A549 (cell line): ENCODE results near the gene QKI. TPM values are rescaled to one million over a fixed set of nuclear protein-coding genes. Genes with fewer than 3 reads are reported as not detected.
A peak's percentile ranks its signal among the peaks of the same experiment; 100 is the strongest.
"Not testable (repeated sequence)": the region's sequence is repeated elsewhere in the genome, so short reads cannot be mapped to it uniquely, and the experiment has no call there.

Experiments
- ATAC-seq, 2 experiments: fragments of 200-7000 bp in 1 of 2; fragments of >200 bp in 1 of 2; cut with Nextera tagmentation in 1 of 2; cut with Tn5 transposase in 1 of 2; 3 replicates each; pipeline versions ENCODE4 v1.8.0 to v1.9.1; 2018 to 2020; ENCODE audit warnings: mild to moderate bottlenecking in 1 of 2, moderate library complexity in 1 of 2
- CTCF ChIA-PET: fragments of 300-600 bp; sonication (Branson Sonifier 250); formaldehyde crosslinking; extraction: SDS; loops from one replicate; lab custom pipeline; 2021; ENCODE audit warnings: antibody characterized with exemption, inconsistent platforms; lab: Yijun Ruan, JAX
- POLR2A ChIA-PET: fragments of 350-600 bp; formaldehyde crosslinking; extraction: SDS; loops from one replicate; lab custom pipeline; 2021; ENCODE audit warnings: antibody characterized with exemption, inconsistent platforms; lab: Yijun Ruan, JAX
- DNase-seq, 2 experiments: peaks; one replicate each; pipeline versions ENCODE4 v3.0.0 to v3.0.0-alpha.2; 2011 to 2016; ENCODE audit warnings: low read depth in 1 of 2, low spot score in 1 of 2
- FAIRE-seq: peaks from 2 replicates; lab custom pipeline; 2011; peaks lifted over from hg19 to GRCh38; lab: Jason Lieb, UNC
- H3K27ac ChIP-seq, 2 experiments: fragments of >200 bp; sonication (Bioruptor Twin); formaldehyde crosslinking; 3 replicates each; pipeline ENCODE4 v1.5.1; 2016 to 2017
- H3K4me1 ChIP-seq: fragments of >200 bp; sonication (Bioruptor Twin); formaldehyde crosslinking; 3 replicates; pipeline ENCODE4 v1.6.1; 2016
- H3K4me2 ChIP-seq: fragments of >200 bp; sonication (Bioruptor Twin); formaldehyde crosslinking; 3 replicates; pipeline ENCODE4 v1.6.1; 2016
- H3K4me3 ChIP-seq: fragments of >200 bp; sonication (Bioruptor Twin); formaldehyde crosslinking; 3 replicates; pipeline ENCODE4 v1.5.1; 2016
- H3K9me3 ChIP-seq: fragments of >200 bp; sonication (Bioruptor Twin); formaldehyde crosslinking; 3 replicates; pipeline ENCODE4 v1.6.1; 2016
- BHLHE40 ChIP-seq: IDR thresholded peaks from 2 replicates; pipeline ENCODE4 v1.6.1; 2012; ENCODE audit warnings: low read depth, low read length, inconsistent platforms
- CBX2 ChIP-seq: fragments of 200-600 bp; sonication (generic); IDR thresholded peaks from 2 replicates; pipeline ENCODE4 v1.6.1; 2016; ENCODE audit warnings: low read depth, mild to moderate bottlenecking, borderline replicate concordance
- CEBPB ChIP-seq, 2 experiments: fragments of >200 bp in 1 of 2; sonication (Bioruptor Twin) in 1 of 2; formaldehyde crosslinking in 1 of 2; IDR thresholded peaks; 2 replicates each; pipeline ENCODE4 v1.6.1; 2012 to 2016
- CHD4 ChIP-seq: fragments of 200-600 bp; sonication (generic); IDR thresholded peaks from 2 replicates; pipeline ENCODE4 v1.6.1; 2016; ENCODE audit warnings: antibody characterized with exemption, mild to moderate bottlenecking, borderline replicate concordance
- EHF ChIP-seq: fragments of 250-450 bp; sonication (Bioruptor Pico); IDR thresholded peaks from 2 replicates; pipeline ENCODE4 v1.5.0; 2020; ENCODE audit warnings: mild to moderate bottlenecking
- FOXS1 ChIP-seq: fragments of 250-450 bp; sonication (Bioruptor Pico); IDR thresholded peaks from 2 replicates; pipeline ENCODE4 v1.5.0; 2020; ENCODE audit warnings: mild to moderate bottlenecking, moderate library complexity
- GATA3 ChIP-seq: IDR thresholded peaks from 2 replicates; pipeline ENCODE4 v1.6.1; 2012; ENCODE audit warnings: borderline replicate concordance
- HEYL ChIP-seq: fragments of 250-450 bp; sonication (Bioruptor Pico); IDR thresholded peaks from 2 replicates; pipeline ENCODE4 v1.8.0; 2021; ENCODE audit warnings: mild to moderate bottlenecking, moderate library complexity
- HOXA7 ChIP-seq: fragments of 250-450 bp; sonication (Bioruptor Pico); IDR thresholded peaks from 2 replicates; pipeline ENCODE4 v1.5.0; 2020; ENCODE audit warnings: mild to moderate bottlenecking, moderate library complexity
- HOXB13 ChIP-seq: fragments of 250-450 bp; sonication (Bioruptor Pico); IDR thresholded peaks from 2 replicates; pipeline ENCODE4 v1.5.0; 2020; ENCODE audit warnings: low read depth, mild to moderate bottlenecking, moderate library complexity
- JUN ChIP-seq, 2 experiments: fragments of >200 bp; sonication (Bioruptor Twin); formaldehyde crosslinking; IDR thresholded peaks; 2 replicates in 1 of 2; 3 replicates in 1 of 2; pipeline ENCODE4 v1.6.1; 2016 to 2017
- JUNB ChIP-seq: fragments of >200 bp; sonication (Bioruptor Twin); formaldehyde crosslinking; IDR thresholded peaks from 2 replicates; pipeline ENCODE4 v1.6.1; 2016
- KDM1A ChIP-seq: fragments of 200-600 bp; sonication (generic); IDR thresholded peaks from 2 replicates; pipeline ENCODE4 v1.6.1; 2016; ENCODE audit warnings: low read depth, mild to moderate bottlenecking
- KDM5A ChIP-seq: fragments of 200-600 bp; sonication (generic); IDR thresholded peaks from 2 replicates; pipeline ENCODE4 v1.6.1; 2016; ENCODE audit warnings: antibody characterized with exemption, mild to moderate bottlenecking
- MYC ChIP-seq: IDR thresholded peaks from 2 replicates; pipeline ENCODE4 v1.6.1; 2012; ENCODE audit warnings: mild to moderate bottlenecking, inconsistent platforms, low read length, improper control_type of control experiment, borderline replicate concordance
- NR3C1 ChIP-seq: fragments of >200 bp; sonication (Bioruptor Twin); formaldehyde crosslinking; IDR thresholded peaks from 3 replicates; pipeline ENCODE4 v1.6.1; 2017
- PHF8 ChIP-seq: fragments of 200-600 bp; sonication (generic); IDR thresholded peaks from 2 replicates; pipeline ENCODE4 v1.6.1; 2016; ENCODE audit warnings: low read depth, mild to moderate bottlenecking, antibody characterized with exemption, moderate library complexity, borderline replicate concordance
- POLR2A ChIP-seq: IDR thresholded peaks from 2 replicates; pipeline ENCODE4 v1.6.1; 2012; ENCODE audit warnings: mild to moderate bottlenecking, low read length
- RCOR1 ChIP-seq: fragments of 150-350 bp; IDR thresholded peaks from 2 replicates; pipeline ENCODE4 v1.6.1; 2014; ENCODE audit warnings: antibody characterized with exemption, low read length, low read depth
- RFX5 ChIP-seq: fragments of 450-650 bp; IDR thresholded peaks from 2 replicates; pipeline ENCODE4 v1.7.1; 2014; ENCODE audit warnings: antibody characterized with exemption, mild to moderate bottlenecking, moderate library complexity
- ZC3H11A ChIP-seq: fragments of 450-650 bp; IDR thresholded peaks from 2 replicates; pipeline ENCODE4 v1.6.1; 2014; ENCODE audit warnings: antibody characterized with exemption, mild to moderate bottlenecking
- WGBS: methylation state at CpG from one replicate; pipeline ENCODE4 v1.1.6; 2017; ENCODE audit errors: missing lambda C conversion rate; 5-methylcytosine and 5-hydroxymethylcytosine counted together
- polyA plus RNA-seq, 4 experiments: library from polyadenylated mRNA; depleted of rRNA in 3 of 4; stranded (reverse); fragments of >200 nt; fragmentation: RNase III in 1 of 4; extraction: RNeasy Plus Mini Kit Qiagen cat#74134 plus additional on column Dnase treatment in 1 of 4; gene quantifications; 2 replicates in 3 of 4; 3 replicates in 1 of 4; pipeline ENCODE4 v1.2.3, GENCODE V29; 2011 to 2017
- TF ChIP-seq, protein P1 (sequence below): fragments of >200 bp; sonication (Bioruptor Twin); formaldehyde crosslinking; IDR thresholded peaks from 3 replicates; pipeline ENCODE4 v1.5.1; 2016
- TF ChIP-seq, protein P2 (sequence below): fragments of >200 bp; sonication (Bioruptor Twin); formaldehyde crosslinking; IDR thresholded peaks from 3 replicates; pipeline ENCODE4 v1.6.1; 2016
- TF ChIP-seq, protein P3 (sequence below): IDR thresholded peaks from 2 replicates; pipeline ENCODE4 v1.6.1; 2012; ENCODE audit warnings: low read depth, borderline replicate concordance
- TF ChIP-seq, protein P4 (sequence below): fragments of 150-350 bp; IDR thresholded peaks from 2 replicates; pipeline ENCODE4 v1.6.1; 2014; ENCODE audit warnings: low read depth, mild to moderate bottlenecking, low read length

The QKI gene
- polyA plus RNA-seq, 2 of the 4 experiments (the other 2 are of a cell fraction), result 71.9 to 98.2 TPM

DNA sequence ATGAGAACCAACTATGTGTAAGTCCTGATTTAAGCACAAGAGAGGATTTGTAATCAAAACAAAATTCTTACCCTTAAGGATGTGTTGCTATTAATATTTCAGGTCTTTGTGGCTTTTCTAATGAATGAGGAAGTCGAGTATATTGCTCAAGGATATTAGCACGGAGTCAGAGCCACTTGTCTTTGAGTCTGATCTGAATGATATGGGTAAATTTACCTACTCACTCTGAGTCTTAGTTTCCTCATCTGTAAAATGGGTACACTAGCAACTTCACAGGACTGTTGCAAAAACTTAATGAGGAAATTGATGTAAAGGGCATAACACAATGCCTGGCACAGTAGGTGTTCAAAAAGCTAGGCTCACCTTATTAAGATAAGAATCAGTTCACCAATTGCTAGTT is 30.0 kb upstream of the QKI start (continued):
- TF ChIP-seq, protein P1, sequence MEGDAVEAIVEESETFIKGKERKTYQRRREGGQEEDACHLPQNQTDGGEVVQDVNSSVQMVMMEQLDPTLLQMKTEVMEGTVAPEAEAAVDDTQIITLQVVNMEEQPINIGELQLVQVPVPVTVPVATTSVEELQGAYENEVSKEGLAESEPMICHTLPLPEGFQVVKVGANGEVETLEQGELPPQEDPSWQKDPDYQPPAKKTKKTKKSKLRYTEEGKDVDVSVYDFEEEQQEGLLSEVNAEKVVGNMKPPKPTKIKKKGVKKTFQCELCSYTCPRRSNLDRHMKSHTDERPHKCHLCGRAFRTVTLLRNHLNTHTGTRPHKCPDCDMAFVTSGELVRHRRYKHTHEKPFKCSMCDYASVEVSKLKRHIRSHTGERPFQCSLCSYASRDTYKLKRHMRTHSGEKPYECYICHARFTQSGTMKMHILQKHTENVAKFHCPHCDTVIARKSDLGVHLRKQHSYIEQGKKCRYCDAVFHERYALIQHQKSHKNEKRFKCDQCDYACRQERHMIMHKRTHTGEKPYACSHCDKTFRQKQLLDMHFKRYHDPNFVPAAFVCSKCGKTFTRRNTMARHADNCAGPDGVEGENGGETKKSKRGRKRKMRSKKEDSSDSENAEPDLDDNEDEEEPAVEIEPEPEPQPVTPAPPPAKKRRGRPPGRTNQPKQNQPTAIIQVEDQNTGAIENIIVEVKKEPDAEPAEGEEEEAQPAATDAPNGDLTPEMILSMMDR, result no peak

DNA sequence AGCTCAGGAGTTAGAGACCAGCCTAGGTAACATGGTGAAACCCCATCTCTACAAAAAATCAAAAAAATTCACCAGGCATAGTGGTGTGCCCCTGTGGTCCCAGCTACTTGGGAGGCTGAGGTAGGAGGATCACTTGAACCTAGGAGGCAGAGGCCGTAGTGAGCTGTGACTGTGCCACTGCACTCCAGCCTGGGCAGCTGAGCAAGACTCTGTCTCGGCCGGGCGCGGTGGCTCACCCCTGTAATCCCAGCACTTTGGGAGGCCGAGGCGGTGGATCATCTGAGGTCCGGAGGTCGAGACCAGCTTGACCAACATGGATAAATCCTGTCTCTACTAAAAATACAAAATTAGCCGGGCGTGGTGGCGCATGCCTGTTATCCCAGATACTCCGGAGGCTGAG is 29.0 kb upstream of the QKI start:
- FAIRE-seq, H3K4me3 ChIP-seq, H3K4me2 ChIP-seq, POLR2A ChIA-PET, H3K4me1 ChIP-seq, H3K27ac ChIP-seq, DNase-seq, ATAC-seq, H3K9me3 ChIP-seq: not testable (repeated sequence)
- WGBS, result 95% methylated on average over 13 of the region's 13 CpGs
- CTCF ChIA-PET, result interaction anchor here (0.7 kb wide), 1 partner anchor 26 kb away, joined by 3 read pairs; no protein-coding TSS in a partner anchor

DNA sequence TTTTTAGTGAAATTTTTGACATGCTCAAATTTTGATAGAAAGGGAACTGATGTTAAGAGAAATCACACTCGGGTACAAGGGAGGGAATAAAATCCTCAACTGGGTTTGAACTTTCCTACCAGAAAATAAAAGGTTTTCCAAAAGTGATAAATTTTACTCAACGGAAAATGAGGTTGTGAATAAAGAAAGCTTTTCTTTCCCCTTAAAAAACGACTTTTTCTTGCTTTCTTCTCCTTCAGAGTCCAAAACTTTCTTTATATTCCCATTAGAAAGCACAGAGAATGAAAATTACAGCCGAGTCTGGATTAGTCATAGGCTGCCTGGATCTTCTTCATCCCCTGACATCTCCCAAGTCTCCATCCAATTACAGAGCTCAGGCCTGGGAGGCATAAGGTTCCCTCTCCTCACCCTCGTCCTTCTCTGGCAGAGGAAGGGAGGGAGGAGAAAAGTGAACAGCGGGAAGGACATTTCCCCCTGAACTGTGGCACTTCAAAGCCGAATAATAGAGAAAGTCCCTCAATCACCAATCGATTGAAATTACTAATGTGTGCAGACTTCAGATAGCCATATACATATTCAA is 28.1 kb upstream of the QKI start:
- ATAC-seq (no peak), FAIRE-seq (no peak)
- POLR2A ChIA-PET, result no interaction called here
- H3K4me3 ChIP-seq, result no peak overlapping the region
- TF ChIP-seq CHD4 (no peak), NR3C1 (no peak), PHF8 (no peak), MYC (no peak), BHLHE40 (no peak), HOXB13 (CRISPR knock-in tag) (no peak), CBX2 (no peak), HEYL (CRISPR knock-in tag) (no peak), POLR2A (no peak), FOXS1 (CRISPR knock-in tag) (no peak)
- TF ChIP-seq, protein P2, sequence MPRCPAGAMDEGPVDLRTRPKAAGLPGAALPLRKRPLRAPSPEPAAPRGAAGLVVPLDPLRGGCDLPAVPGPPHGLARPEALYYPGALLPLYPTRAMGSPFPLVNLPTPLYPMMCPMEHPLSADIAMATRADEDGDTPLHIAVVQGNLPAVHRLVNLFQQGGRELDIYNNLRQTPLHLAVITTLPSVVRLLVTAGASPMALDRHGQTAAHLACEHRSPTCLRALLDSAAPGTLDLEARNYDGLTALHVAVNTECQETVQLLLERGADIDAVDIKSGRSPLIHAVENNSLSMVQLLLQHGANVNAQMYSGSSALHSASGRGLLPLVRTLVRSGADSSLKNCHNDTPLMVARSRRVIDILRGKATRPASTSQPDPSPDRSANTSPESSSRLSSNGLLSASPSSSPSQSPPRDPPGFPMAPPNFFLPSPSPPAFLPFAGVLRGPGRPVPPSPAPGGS, result no peak
- TF ChIP-seq, all 56 proteins: peak for 0
- CTCF ChIA-PET, result interaction anchor here (0.8 kb wide), 1 partner anchor 24 kb away, joined by 3 read pairs; no protein-coding TSS in a partner anchor
- no peaks in the 10 kb centered on the region for H3K9me3 ChIP-seq
- DNase-seq, result no peak
- H3K4me1 ChIP-seq, result no peaks in the 10 kb centered on the region; the same call in 2 of the 3 replicates
- no peak overlapping the region for H3K27ac ChIP-seq
- H3K4me2 ChIP-seq, result no peak overlapping the region
- 72% methylated on average over 8 of the region's 8 CpGs for WGBS

DNA sequence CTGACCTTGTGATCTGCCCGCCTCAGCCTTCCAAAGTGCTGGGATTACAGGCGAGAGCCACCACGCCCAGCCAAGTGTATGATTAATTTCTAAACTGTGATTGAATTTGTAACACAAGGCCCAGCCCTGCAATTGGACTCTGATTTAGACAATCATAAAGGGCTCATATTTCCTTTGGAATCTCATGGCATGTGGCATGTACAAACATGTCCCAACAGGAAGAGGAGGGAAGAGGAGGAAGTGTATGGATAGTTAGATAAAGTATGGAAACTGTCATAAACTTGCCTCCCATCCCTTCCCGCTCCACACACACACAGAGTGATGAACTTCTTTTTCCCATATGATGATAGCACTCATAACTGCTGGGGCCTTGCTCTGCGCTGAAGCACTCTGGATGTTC is 27.2 kb upstream of the QKI start:
- Histone ChIP-seq H3K9me3 (no peaks in the 10 kb centered on the region), H3K27ac (0 out of 6 replicates have a peak overlapping the region, but pooled peaks of 1 of the 2 experiments have one; percentile 46), H3K4me1 (peaks cover 9% of the 10 kb centered on the region; the same call in 2 of the 3 replicates), H3K4me2 (no peak overlapping the region), H3K4me3 (no peak overlapping the region)
- ATAC-seq (no peak), FAIRE-seq (no peak), DNase-seq (no peak)
- TF ChIP-seq RCOR1 (no peak), ZC3H11A (no peak)
- CTCF ChIA-PET, result no interaction called here
- POLR2A ChIA-PET, result no interaction called here
- 91% methylated on average over 5 of the region's 5 CpGs for WGBS

DNA sequence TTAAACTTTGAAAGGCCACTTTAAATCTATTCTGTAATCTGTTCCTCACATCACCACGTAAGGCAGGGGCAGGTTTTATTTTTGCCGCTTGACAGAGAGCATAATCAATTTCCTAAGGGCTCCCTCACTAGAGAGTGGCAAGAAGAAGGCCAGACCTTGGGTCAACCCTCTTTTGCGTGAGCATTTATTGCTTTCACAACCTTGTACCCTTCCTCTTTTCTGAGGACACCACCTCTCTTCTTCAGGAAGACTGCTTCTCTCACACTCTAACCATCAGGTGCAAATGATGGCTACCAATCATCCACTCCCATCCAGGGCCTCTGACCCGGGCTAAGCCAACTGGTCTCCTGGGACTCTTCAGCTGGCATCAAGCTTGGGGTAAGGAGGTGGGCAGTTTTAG is 25.2 kb upstream of the QKI start:
- H3K4me3 ChIP-seq, result no peak overlapping the region
- POLR2A ChIA-PET, result no interaction called here
- no peaks in the 10 kb centered on the region for H3K9me3 ChIP-seq
- DNase-seq (no peak), ATAC-seq (no peak), FAIRE-seq (no peak)
- WGBS, result 80% methylated on average over 4 of the region's 4 CpGs
- H3K4me2 ChIP-seq, result no peak overlapping the region
- CTCF ChIA-PET, result interaction anchor here (1.6 kb wide), 1 partner anchor 12 kb away, joined by 4 read pairs; no protein-coding TSS in a partner anchor
- H3K4me1 ChIP-seq, result peaks cover 15% of the 10 kb centered on the region; the same call in 2 of the 3 replicates
- H3K27ac ChIP-seq, result no peak overlapping the region
- no peak for TF ChIP-seq HOXB13 (CRISPR knock-in tag)
- TF ChIP-seq JUNB, result no peak
- TF ChIP-seq KDM1A, result no peak
- no peak for TF ChIP-seq RFX5
- TF ChIP-seq, protein P3, sequence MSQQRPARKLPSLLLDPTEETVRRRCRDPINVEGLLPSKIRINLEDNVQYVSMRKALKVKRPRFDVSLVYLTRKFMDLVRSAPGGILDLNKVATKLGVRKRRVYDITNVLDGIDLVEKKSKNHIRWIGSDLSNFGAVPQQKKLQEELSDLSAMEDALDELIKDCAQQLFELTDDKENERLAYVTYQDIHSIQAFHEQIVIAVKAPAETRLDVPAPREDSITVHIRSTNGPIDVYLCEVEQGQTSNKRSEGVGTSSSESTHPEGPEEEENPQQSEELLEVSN, result no peak
- no peak for TF ChIP-seq KDM5A
- no peak for TF ChIP-seq NR3C1
- no peak for TF ChIP-seq HOXA7 (CRISPR knock-in tag)
- no peak for TF ChIP-seq BHLHE40
- TF ChIP-seq EHF (CRISPR knock-in tag), result no peak
- no peak for TF ChIP-seq GATA3
- TF ChIP-seq, protein P4, sequence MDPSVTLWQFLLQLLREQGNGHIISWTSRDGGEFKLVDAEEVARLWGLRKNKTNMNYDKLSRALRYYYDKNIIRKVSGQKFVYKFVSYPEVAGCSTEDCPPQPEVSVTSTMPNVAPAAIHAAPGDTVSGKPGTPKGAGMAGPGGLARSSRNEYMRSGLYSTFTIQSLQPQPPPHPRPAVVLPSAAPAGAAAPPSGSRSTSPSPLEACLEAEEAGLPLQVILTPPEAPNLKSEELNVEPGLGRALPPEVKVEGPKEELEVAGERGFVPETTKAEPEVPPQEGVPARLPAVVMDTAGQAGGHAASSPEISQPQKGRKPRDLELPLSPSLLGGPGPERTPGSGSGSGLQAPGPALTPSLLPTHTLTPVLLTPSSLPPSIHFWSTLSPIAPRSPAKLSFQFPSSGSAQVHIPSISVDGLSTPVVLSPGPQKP, result no peak
- TF ChIP-seq JUN (IDR thresholded peaks at IDR 0.05), result no peak
- no peak for TF ChIP-seq CEBPB (IDR thresholded peaks at IDR 0.05)
